ENCODE measurements around the gene SLC41A3.
"Not testable (repeated sequence)": the region's sequence is repeated elsewhere in the genome, so short reads cannot be mapped to it uniquely, and the experiment has no call there.

Gene SLC41A3

DNA sequence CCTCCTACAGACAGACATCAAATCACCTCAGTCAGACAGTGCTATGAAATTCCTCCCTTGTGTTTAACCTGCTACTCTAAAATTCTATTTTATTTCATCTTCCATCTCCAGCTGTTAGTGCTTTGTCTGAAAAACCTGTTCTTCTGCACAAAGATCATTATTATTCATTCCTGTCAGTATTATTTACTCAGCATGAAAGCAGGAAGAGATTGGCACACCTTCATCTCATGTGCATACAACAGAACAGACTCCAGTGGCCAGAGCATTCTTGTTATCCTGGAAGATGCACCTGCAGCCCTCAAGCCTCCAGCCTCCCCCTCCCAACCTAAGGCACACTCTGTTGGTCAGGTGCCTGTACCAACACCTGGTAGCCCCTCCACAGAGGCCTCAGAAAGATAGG is 116.8 kb downstream of the SLC41A3 start:
- no peaks in the 10 kb centered on the region for H3K9me3 ChIP-seq (ENCODE audit: low read length)
- H3K79me2 ChIP-seq (ENCODE audit: insufficient read depth, low read length) = no peaks in the 10 kb centered on the region
- H4K20me1 ChIP-seq (ENCODE audit: insufficient read depth, low read length) = no peaks in the 10 kb centered on the region
- no peaks in the 10 kb centered on the region for H3K4me1 ChIP-seq (ENCODE audit: insufficient read depth, low read length, severe bottlenecking)
- H3K27ac ChIP-seq (ENCODE audit: low read depth, low read length, poor library complexity, severe bottlenecking) = no peak overlapping the region
- H3K4me2 ChIP-seq (ENCODE audit: low read length) = no peak overlapping the region
- TF ChIP-seq, protein P1, sequence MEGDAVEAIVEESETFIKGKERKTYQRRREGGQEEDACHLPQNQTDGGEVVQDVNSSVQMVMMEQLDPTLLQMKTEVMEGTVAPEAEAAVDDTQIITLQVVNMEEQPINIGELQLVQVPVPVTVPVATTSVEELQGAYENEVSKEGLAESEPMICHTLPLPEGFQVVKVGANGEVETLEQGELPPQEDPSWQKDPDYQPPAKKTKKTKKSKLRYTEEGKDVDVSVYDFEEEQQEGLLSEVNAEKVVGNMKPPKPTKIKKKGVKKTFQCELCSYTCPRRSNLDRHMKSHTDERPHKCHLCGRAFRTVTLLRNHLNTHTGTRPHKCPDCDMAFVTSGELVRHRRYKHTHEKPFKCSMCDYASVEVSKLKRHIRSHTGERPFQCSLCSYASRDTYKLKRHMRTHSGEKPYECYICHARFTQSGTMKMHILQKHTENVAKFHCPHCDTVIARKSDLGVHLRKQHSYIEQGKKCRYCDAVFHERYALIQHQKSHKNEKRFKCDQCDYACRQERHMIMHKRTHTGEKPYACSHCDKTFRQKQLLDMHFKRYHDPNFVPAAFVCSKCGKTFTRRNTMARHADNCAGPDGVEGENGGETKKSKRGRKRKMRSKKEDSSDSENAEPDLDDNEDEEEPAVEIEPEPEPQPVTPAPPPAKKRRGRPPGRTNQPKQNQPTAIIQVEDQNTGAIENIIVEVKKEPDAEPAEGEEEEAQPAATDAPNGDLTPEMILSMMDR (IDR thresholded peaks at IDR 0.05; ENCODE audit: low read length) = no peak
- no peak for TF ChIP-seq EZH2 (IDR thresholded peaks at IDR 0.05; ENCODE audit: borderline replicate concordance, low read length)
- no peaks in the 10 kb centered on the region for H3K9me2 ChIP-seq (ENCODE audit: low read depth, low read length)
- H3K36me3 ChIP-seq (ENCODE audit: insufficient read depth, low read length) = no peaks in the 10 kb centered on the region
- no peak overlapping the region for H3K4me3 ChIP-seq (ENCODE audit: low read depth, low read length, poor library complexity, severe bottlenecking)
- no peak overlapping the region for H2AFZ ChIP-seq (ENCODE audit: low read length)
- no peak overlapping the region for H3K9ac ChIP-seq (ENCODE audit: low read length)
- no peaks in the 10 kb centered on the region for H3K27me3 ChIP-seq (ENCODE audit: insufficient read depth, low read length)
- no peaks in the 10 kb centered on the region for H3F3A ChIP-seq (ENCODE audit: insufficient read depth, low read length)

GRCh38 chr3:125965505-125965904 is 118.4 kb downstream of the SLC41A3 start:
- Histone ChIP-seq H3K9me2 (ENCODE audit: low read depth, low read length) (no peaks in the 10 kb centered on the region), H3K79me2 (ENCODE audit: insufficient read depth, low read length) (no peaks in the 10 kb centered on the region), H2AFZ (ENCODE audit: low read length) (no peak overlapping the region), H3K9ac (ENCODE audit: low read length) (no peak overlapping the region), H3K4me3 (ENCODE audit: low read depth, low read length, poor library complexity, severe bottlenecking) (no peak overlapping the region), H3F3A (ENCODE audit: insufficient read depth, low read length) (no peaks in the 10 kb centered on the region), H3K27me3 (ENCODE audit: insufficient read depth, low read length) (no peaks in the 10 kb centered on the region), H3K4me2 (ENCODE audit: low read length) (no peak overlapping the region), H3K27ac (ENCODE audit: low read depth, low read length, poor library complexity, severe bottlenecking) (no peak overlapping the region), H3K4me1 (ENCODE audit: insufficient read depth, low read length, severe bottlenecking) (no peaks in the 10 kb centered on the region), H3K36me3 (ENCODE audit: insufficient read depth, low read length) (no peaks in the 10 kb centered on the region), H3K9me3 (ENCODE audit: low read length) (no peaks in the 10 kb centered on the region), H4K20me1 (ENCODE audit: insufficient read depth, low read length) (no peaks in the 10 kb centered on the region)
- TF ChIP-seq, protein P1 (IDR thresholded peaks at IDR 0.05; ENCODE audit: low read length) = no peak
- no peak for TF ChIP-seq EZH2 (IDR thresholded peaks at IDR 0.05; ENCODE audit: borderline replicate concordance, low read length)

- not testable (repeated sequence) for H4K20me1 ChIP-seq (ENCODE audit: insufficient read depth, low read length); H3K79me2 ChIP-seq (ENCODE audit: insufficient read depth, low read length); H3K27me3 ChIP-seq (ENCODE audit: insufficient read depth, low read length); H3K9me3 ChIP-seq (ENCODE audit: low read length); H2AFZ ChIP-seq (ENCODE audit: low read length); H3K36me3 ChIP-seq (ENCODE audit: insufficient read depth, low read length); H3K27ac ChIP-seq (ENCODE audit: low read depth, low read length, poor library complexity, severe bottlenecking); H3K9ac ChIP-seq (ENCODE audit: low read length); H3K9me2 ChIP-seq (ENCODE audit: low read depth, low read length); H3K4me3 ChIP-seq (ENCODE audit: low read depth, low read length, poor library complexity, severe bottlenecking); H3K4me1 ChIP-seq (ENCODE audit: insufficient read depth, low read length, severe bottlenecking); H3K4me2 ChIP-seq (ENCODE audit: low read length); H3F3A ChIP-seq (ENCODE audit: insufficient read depth, low read length)
Observed at GRCh38 chr3:125963834-125964233, 120.1 kb downstream of the SLC41A3 start.

DNA sequence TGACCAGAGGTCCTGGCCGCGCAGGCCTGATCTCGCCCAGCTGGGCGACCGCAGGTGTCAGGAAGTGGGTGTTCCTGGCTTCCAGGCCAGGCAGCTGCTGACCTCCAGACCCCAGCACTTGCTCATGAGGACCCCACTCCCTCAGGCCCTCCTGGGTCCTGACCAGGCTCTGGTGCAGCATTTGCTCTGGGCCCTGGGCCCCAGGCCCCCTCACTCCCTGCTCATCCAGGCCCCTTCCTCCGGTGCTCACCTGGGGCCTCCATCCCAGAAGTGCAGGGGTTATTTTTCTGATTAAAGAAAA is 122.7 kb downstream of the SLC41A3 start:
- no peaks in the 10 kb centered on the region for H3K9me2 ChIP-seq (ENCODE audit: low read depth, low read length)
- no peak overlapping the region for H3K4me2 ChIP-seq (ENCODE audit: low read length)
- no peaks in the 10 kb centered on the region for H3K27me3 ChIP-seq (ENCODE audit: insufficient read depth, low read length)
- no peaks in the 10 kb centered on the region for H4K20me1 ChIP-seq (ENCODE audit: insufficient read depth, low read length)
- no peak overlapping the region for H3K4me3 ChIP-seq (ENCODE audit: low read depth, low read length, poor library complexity, severe bottlenecking)
- H3F3A ChIP-seq (ENCODE audit: insufficient read depth, low read length) = no peaks in the 10 kb centered on the region
- no peaks in the 10 kb centered on the region for H3K36me3 ChIP-seq (ENCODE audit: insufficient read depth, low read length)
- no peak overlapping the region for H3K27ac ChIP-seq (ENCODE audit: low read depth, low read length, poor library complexity, severe bottlenecking)
- TF ChIP-seq, protein P1 (IDR thresholded peaks at IDR 0.05; ENCODE audit: low read length) = no peak
- TF ChIP-seq EZH2 (IDR thresholded peaks at IDR 0.05; ENCODE audit: borderline replicate concordance, low read length) = no peak
- no peak overlapping the region for H3K9ac ChIP-seq (ENCODE audit: low read length)
- no peaks in the 10 kb centered on the region for H3K79me2 ChIP-seq (ENCODE audit: insufficient read depth, low read length)
- H2AFZ ChIP-seq (ENCODE audit: low read length) = no peak overlapping the region
- no peaks in the 10 kb centered on the region for H3K4me1 ChIP-seq (ENCODE audit: insufficient read depth, low read length, severe bottlenecking)
- H3K9me3 ChIP-seq (ENCODE audit: low read length) = no peaks in the 10 kb centered on the region
